SK-N-SH (cell line): ENCODE results near the gene GSG1L. TPM values are rescaled to one million over a fixed set of nuclear protein-coding genes. Genes with fewer than 3 reads are reported as not detected.

ENCODE experiments used
- CTCF ChIA-PET: fragments of 300-600, 350-600 bp; formaldehyde crosslinking; extraction: SDS; loops from one replicate; lab custom pipeline; 2021; lab: Yijun Ruan, JAX
- POLR2A ChIA-PET: fragments of 350-600 bp; sonication (Branson Sonifier 250); formaldehyde crosslinking; extraction: SDS; loops from one replicate; lab custom pipeline; 2020; ENCODE audit warnings: antibody characterized with exemption, inconsistent platforms; lab: Yijun Ruan, JAX
- DNase-seq: peaks from one replicate; pipeline ENCODE4 v3.0.0; 2012
- H2AFZ ChIP-seq: fragments of 200-600 bp; sonication (generic); 2 replicates; pipeline ENCODE4 v1.8.1; 2016; ENCODE audit warnings: antibody characterized with exemption, mild to moderate bottlenecking, low read depth
- H3F3A ChIP-seq: fragments of 200-600 bp; sonication (generic); replicated peaks from 2 replicates; pipeline ENCODE3; 2016; ENCODE audit warnings: antibody characterized with exemption, mild to moderate bottlenecking; ENCODE audit not compliant: insufficient read depth
- H3K27ac ChIP-seq, 2 experiments: fragments of 200-500 bp in 1 of 2; fragments of 200-600 bp in 1 of 2; sonication (Bioruptor generic) in 1 of 2; sonication (generic), shearing (Covaris generic) in 1 of 2; 2 replicates each; pipeline versions ENCODE4 v1.5.1 to v1.6.1; 2014 to 2016; ENCODE audit warnings: low read depth in 2 of 2, inconsistent platforms in 1 of 2, low read length in 1 of 2, mild to moderate bottlenecking in 1 of 2, mixed read lengths in 1 of 2
- H3K27me3 ChIP-seq: fragments of 200-600 bp; sonication (generic), shearing (Covaris generic); 2 replicates; pipeline ENCODE4 v1.6.1; 2016; ENCODE audit warnings: mixed run types; ENCODE audit not compliant: insufficient read depth
- H3K36me3 ChIP-seq, 2 experiments: fragments of 200-500 bp in 1 of 2; fragments of 200-600 bp in 1 of 2; sonication (Bioruptor generic) in 1 of 2; sonication (generic) in 1 of 2; replicated peaks in 1 of 2; 2 replicates each; pipeline versions ENCODE3 to v1.5.1; 2014 to 2016; ENCODE audit warnings: low read length in 1 of 2, mild to moderate bottlenecking in 1 of 2; ENCODE audit not compliant: insufficient read depth in 2 of 2, control insufficient read depth in 1 of 2
- H3K4me1 ChIP-seq, 2 experiments: fragments of 200-500 bp in 1 of 2; fragments of 200-600 bp in 1 of 2; sonication (Bioruptor generic) in 1 of 2; sonication (generic), shearing (Covaris generic) in 1 of 2; 2 replicates each; pipeline versions ENCODE4 v1.5.1 to v1.6.1; 2014 to 2016; ENCODE audit warnings: low read depth in 1 of 2, low read length in 1 of 2, mixed run types in 1 of 2; ENCODE audit not compliant: insufficient read depth in 2 of 2, control insufficient read depth in 1 of 2
- H3K4me2 ChIP-seq: fragments of 200-600 bp; sonication (generic), shearing (Covaris generic); 2 replicates; pipeline ENCODE4 v1.6.1; 2017; ENCODE audit warnings: mixed run types
- H3K4me3 ChIP-seq, 2 experiments: fragments of 200-500 bp in 1 of 2; fragments of 200-600 bp in 1 of 2; sonication (Bioruptor generic) in 1 of 2; sonication (generic), shearing (Covaris generic) in 1 of 2; 2 replicates each; pipeline versions ENCODE4 v1.5.1 to v1.8.1; 2014 to 2016; ENCODE audit warnings: low read depth in 2 of 2, inconsistent platforms in 1 of 2, low read length in 1 of 2, mild to moderate bottlenecking in 1 of 2, mixed read lengths in 1 of 2, moderate library complexity in 1 of 2
- H3K79me2 ChIP-seq: fragments of 200-600 bp; sonication (generic); 2 replicates; pipeline ENCODE4 v1.8.1; 2017; ENCODE audit warnings: mild to moderate bottlenecking; ENCODE audit not compliant: insufficient read depth
- H3K9ac ChIP-seq: fragments of 200-600 bp; sonication (generic); 2 replicates; pipeline ENCODE4 v1.6.1; 2017; ENCODE audit warnings: mixed run types
- H3K9me2 ChIP-seq: fragments of 200-600 bp; sonication (generic); 2 replicates; pipeline ENCODE4 v1.6.1; 2017; ENCODE audit warnings: mixed run types
- H3K9me3 ChIP-seq: fragments of 200-600 bp; sonication (generic); 2 replicates; pipeline ENCODE4 v1.6.1; 2017; ENCODE audit warnings: mixed run types, mild to moderate bottlenecking, moderate library complexity
- H4K20me1 ChIP-seq: fragments of 200-600 bp; sonication (generic); 2 replicates; pipeline ENCODE4 v1.6.1; 2017; ENCODE audit warnings: mild to moderate bottlenecking, mixed run types; ENCODE audit not compliant: insufficient read depth
- CHD2 ChIP-seq: fragments of 150-350 bp; IDR thresholded peaks from 2 replicates; pipeline ENCODE4 v1.6.1; 2018; ENCODE audit warnings: low read length; ENCODE audit not compliant: partially characterized antibody
- ELF1 ChIP-seq: IDR thresholded peaks from 2 replicates; pipeline ENCODE4 v1.4.0; 2012
- FOXJ3 ChIP-seq: sonication (generic); formaldehyde crosslinking; IDR thresholded peaks from 2 replicates; pipeline ENCODE4 v1.5.1; 2020; ENCODE audit warnings: mild to moderate bottlenecking, missing genetic modification reagents
- NFIC ChIP-seq: IDR thresholded peaks from 2 replicates; pipeline ENCODE4 v1.4.0; 2012; ENCODE audit warnings: borderline replicate concordance
- NRF1 ChIP-seq: IDR thresholded peaks from 2 replicates; pipeline ENCODE4 v1.6.1; 2012; ENCODE audit warnings: low read depth, mild to moderate bottlenecking, low read length
- PBX3 ChIP-seq: IDR thresholded peaks from 2 replicates; pipeline ENCODE4; 2012
- POLR2AphosphoS5 ChIP-seq: IDR thresholded peaks from 2 replicates; pipeline ENCODE4 v1.6.1; 2012; ENCODE audit warnings: low read depth, low read length
- RXRA ChIP-seq: IDR thresholded peaks from 2 replicates; pipeline ENCODE4 v1.4.0; 2012; ENCODE audit warnings: low read depth, mild to moderate bottlenecking, borderline replicate concordance
- SIN3A ChIP-seq: IDR thresholded peaks from 2 replicates; pipeline ENCODE4 v1.6.1; 2012; ENCODE audit warnings: low read depth, mild to moderate bottlenecking, low read length, moderate library complexity, borderline replicate concordance
- USF1 ChIP-seq: IDR thresholded peaks from 2 replicates; pipeline ENCODE4 v1.4.0; 2012; ENCODE audit warnings: low read depth, borderline replicate concordance
- WGBS: methylation state at CpG from one replicate; pipeline ENCODE4 v1.1.6; 2017; ENCODE audit warnings: low lambda C conversion rate; 5-methylcytosine and 5-hydroxymethylcytosine counted together
- polyA plus RNA-seq, 3 experiments: library from polyadenylated mRNA; depleted of rRNA; stranded (reverse); fragments of >200 nt; gene quantifications; 2 replicates each; pipeline ENCODE4 v1.2.3, GENCODE V29; 2012

GSG1L gene
- polyA plus RNA-seq, 1 of the 3 experiments (the other 2 are of a cell fraction), result not detected

GRCh38 chr16:27747946-27748345 is 315.6 kb downstream of the GSG1L start:
- Histone ChIP-seq H3K9me3 (no peaks in the 10 kb centered on the region), H3K27me3 (no peaks in the 10 kb centered on the region), H3K9me2 (no peaks in the 10 kb centered on the region), H4K20me1 (no peaks in the 10 kb centered on the region), H3K4me2 (no peak overlapping the region), H3K9ac (no peak overlapping the region), H3K27ac (no peak overlapping the region), H2AFZ (no peak overlapping the region), H3K4me1 (no peaks in the 10 kb centered on the region), H3K36me3 (peaks cover 10 to 13% of the 10 kb centered on the region in 2 experiments)
- ChIA-PET POLR2A (no interaction called here), CTCF (no interaction called here)
- no peak for DNase-seq
- TF ChIP-seq CHD2, result no peak
- TF ChIP-seq FOXJ3 (CRISPR knock-in tag), result no peak
- TF ChIP-seq ELF1, result no peak
- no peak for TF ChIP-seq PBX3
- no peak for TF ChIP-seq NRF1
- TF ChIP-seq, all 33 proteins: peak for 0
- no peaks in the 10 kb centered on the region for H3K79me2 ChIP-seq
- 93% methylated on average over 14 of the region's 14 CpGs for WGBS
- H3F3A ChIP-seq, result no peaks in the 10 kb centered on the region
- H3K4me3 ChIP-seq, result no peak overlapping the region

DNA sequence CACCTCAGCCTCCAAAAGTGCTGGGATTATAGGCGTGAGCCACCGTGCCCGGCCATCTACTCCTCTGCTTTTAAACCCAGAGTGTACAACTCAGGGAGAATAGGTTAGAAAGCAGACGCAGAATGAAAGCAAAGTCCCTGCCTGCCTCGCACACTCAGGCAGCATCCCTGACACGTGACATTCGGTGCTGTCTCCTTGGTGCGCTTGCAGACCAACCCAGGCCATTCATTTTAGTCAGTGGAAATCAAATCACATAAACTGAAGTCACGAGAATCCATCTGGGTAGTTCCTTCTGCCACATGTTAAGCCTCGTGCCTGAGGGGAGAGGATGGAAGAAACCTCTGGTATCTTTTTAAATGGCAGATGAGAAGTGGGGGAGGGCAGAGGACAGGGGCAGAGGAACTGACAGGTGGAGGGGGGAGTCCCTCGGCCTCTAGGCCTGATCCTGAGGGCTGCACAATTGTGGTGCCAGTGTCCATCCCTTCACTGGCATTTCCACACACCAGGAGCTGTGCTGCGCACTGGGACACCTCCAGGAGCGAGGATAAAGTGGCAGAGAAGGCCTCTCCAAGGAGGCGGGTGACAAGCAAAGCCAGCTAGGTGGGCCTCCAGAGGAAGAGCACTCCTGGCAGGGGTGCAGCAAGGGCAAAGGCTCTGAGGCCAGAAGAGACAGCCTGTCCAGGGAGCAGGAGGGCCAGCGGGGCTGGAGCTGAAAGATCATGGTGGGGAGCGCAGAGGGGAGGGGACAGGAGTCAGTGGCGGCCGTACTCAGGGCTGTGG is 317.2 kb downstream of the GSG1L start:
- CTCF ChIA-PET, result no interaction called here
- Histone ChIP-seq H2AFZ (no peak overlapping the region), H3K4me2 (no peak overlapping the region), H3K9me2 (no peaks in the 10 kb centered on the region), H3K9ac (no peak overlapping the region), H4K20me1 (no peaks in the 10 kb centered on the region), H3K9me3 (no peaks in the 10 kb centered on the region), H3F3A (no peaks in the 10 kb centered on the region), H3K4me1 (no peaks in the 10 kb centered on the region), H3K27me3 (no peaks in the 10 kb centered on the region), H3K79me2 (no peaks in the 10 kb centered on the region), H3K36me3 (peaks cover 7 to 11% of the 10 kb centered on the region in 2 experiments), H3K27ac (no peak overlapping the region), H3K4me3 (no peak overlapping the region)
- TF ChIP-seq NFIC (no peak), ELF1 (no peak), CHD2 (no peak), POLR2AphosphoS5 (no peak), SIN3A (no peak), USF1 (no peak), RXRA (no peak)
- 93% methylated on average over 18 of the region's 18 CpGs for whole genome bisulfite sequencing
- no peak for DNase-seq
- POLR2A ChIA-PET, result no interaction called here
